Stimulated activated CD8-positive, alpha-beta memory T cell treated with anti-CD3 and anti-CD28 coated beads, Interleukin-4, amount 100 ng/mL, for 1 hour (primary cell): ENCODE measurements around the gene MACROD2.
"Not testable (repeated sequence)": the region's sequence is repeated elsewhere in the genome, so short reads cannot be mapped to it uniquely, and the experiment has no call there.

Experiments
- DNase-seq, 2 donors: peaks; one replicate each; pipeline ENCODE4 v3.0.0-alpha.2; 2020; ENCODE audit warnings: low read depth in 2 of 2, low spot score in 1 of 2

The MACROD2 gene

GRCh38 chr20:15316556-15316955, 1321.2 kb downstream of the MACROD2 start:
- DNase-seq, result no peak

DNA sequence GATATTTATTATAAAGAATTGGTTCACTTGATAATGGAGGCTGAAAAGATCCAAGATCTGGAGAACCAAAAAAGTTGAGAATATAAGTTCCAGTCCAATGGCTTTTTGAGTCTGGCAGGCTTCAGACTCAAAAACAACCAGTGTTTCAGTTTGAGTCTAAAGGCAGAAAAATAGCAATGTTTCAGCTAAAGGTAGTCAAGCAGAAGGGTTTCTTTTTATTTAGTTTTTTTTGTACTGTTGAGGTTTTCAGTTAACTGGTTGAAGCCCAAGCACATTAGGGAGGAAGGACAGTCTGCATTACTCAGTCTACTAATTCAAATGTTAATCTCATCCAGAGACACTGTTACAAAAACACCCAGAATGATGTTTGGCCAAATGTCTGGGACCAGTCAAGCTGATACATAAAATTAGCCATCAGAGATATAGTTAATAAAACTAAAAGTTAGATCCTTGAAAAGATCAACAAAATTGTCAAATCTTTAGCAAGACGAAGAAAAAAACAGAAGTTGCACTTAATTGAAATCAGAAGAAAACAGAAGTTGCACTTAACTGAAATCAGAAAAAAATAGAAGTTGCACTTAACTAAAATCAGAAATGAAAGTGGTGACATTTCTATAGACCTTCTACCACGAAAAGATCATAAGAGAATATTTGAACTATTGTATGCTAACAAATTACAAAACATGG, 1322.4 kb downstream of the MACROD2 start:
- no peak for DNase-seq

GRCh38 chr20:15318682-15319081, 1323.4 kb downstream of the MACROD2 start:
- DNase-seq, result no peak

DNA sequence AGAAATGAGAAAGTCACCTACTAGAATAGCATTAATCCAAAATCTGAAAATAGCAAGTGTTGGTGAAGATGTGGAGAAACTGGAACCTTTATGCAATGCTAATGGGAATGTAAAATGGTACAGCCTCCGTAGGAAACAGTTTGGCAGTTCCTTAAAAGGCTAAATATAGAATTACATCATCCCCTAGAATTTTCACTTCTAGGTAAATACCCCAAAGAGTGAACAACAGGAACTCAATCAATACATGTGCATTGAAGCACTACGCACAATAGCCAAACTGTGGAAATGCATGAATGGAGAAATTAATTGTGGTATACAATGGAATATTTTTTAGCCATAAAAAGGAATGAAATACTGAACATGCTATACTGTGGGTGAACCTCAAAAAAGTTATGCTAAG, 1324.1 kb downstream of the MACROD2 start:
- no peak for DNase-seq

- DNase-seq, result no peak
Measured at GRCh38 chr20:15320941-15321340, 1325.6 kb downstream of the MACROD2 start.

- DNase-seq, result no peak
Measured at GRCh38 chr20:15327123-15327522, 1331.8 kb downstream of the MACROD2 start.

GRCh38 chr20:15328084-15328483, 1332.8 kb downstream of the MACROD2 start:
- no peak for DNase-seq

DNA sequence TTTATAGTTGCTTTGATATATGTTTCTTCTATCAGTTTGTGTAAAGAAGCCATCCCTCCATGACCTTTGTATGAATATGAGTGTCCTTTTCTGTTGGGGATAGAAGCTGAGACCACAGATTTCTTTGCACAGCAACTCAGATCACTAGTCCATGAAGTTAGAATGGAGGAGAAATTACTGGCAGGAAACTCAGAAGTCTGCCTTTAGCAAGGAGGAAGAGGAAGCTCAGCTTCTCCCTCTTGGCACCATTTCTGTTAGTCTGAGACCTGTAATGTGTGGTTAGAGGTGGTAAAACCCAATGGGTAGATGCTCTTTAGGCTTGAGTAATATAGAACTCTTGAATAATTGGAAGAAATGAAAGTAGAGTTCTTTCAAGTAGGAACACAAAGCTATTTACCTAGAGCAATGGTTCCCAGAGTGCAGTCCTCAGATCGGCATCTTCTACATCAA, 1337.4 kb downstream of the MACROD2 start:
- DNase-seq, result no peak

DNA sequence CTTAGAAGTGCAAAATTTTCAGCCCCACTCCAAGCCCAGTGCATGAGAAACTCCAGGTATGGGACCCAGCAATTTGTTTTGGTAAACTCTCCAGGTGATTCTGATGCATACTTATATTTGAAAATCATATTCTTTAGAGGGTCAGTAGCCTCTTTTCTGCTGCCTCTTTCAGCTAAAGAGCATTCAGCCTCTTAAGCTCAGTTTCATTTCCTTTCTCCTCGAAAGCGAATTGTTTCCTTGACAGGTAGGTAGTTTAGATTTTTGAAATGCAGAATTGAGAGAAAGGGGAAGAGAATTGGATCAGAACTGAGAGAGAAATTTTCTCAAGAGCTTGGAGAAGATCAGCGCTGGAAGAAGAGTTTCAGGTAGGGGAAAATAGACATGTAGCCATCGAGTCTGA, 1337.9 kb downstream of the MACROD2 start:
- no peak for DNase-seq

DNA sequence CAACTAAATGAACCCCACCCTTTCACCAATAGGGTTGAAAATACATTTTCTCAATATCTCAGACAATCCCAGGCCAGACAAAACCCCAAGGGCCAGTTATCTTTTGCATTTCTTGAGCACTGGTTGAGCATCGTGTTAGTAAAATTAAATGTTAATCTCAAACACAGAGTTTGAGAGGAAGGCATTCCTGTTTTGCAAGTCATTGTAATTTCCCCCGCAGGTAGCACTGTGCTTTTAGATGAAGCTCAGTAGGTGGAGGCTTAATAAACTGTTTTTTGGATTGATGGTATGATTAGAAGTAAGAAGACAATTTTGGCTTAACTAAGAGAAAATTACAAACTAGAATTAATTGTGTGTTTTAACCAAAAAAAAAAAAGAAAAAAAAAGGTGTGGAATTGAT, 1340.7 kb downstream of the MACROD2 start:
- DNase-seq, result no peak

GRCh38 chr20:15336536-15336935, 1341.2 kb downstream of the MACROD2 start:
- no peak for DNase-seq

GRCh38 chr20:15339264-15339663, 1343.9 kb downstream of the MACROD2 start:
- no peak for DNase-seq

DNA sequence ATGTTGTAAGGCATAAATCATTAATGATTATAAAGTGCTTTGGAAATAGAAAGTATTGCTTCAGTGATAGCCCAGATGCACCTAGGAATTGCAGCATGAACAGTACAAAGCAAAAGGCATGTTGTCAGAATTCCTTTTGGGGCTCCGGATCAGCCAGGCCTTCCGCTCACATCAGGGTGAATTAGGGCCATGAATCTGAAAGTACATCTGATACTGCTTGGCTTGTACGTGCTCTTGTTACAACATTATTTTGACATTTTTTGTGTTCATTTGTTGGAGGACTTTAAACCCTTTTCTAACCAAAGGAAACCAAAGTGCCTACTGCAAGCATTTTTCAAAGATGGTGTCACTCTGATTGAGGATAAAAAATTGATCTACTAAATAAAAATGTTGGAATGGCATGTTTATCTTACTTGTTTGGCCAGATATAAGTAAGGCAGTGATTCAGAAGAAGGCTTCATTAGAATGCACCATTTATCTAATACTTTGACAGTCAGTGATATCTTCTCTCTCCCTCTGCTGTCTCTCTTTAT, 1347.7 kb downstream of the MACROD2 start:
- DNase-seq, result no peak

GRCh38 chr20:15345287-15345686, 1350.0 kb downstream of the MACROD2 start:
- no peak for DNase-seq

DNA sequence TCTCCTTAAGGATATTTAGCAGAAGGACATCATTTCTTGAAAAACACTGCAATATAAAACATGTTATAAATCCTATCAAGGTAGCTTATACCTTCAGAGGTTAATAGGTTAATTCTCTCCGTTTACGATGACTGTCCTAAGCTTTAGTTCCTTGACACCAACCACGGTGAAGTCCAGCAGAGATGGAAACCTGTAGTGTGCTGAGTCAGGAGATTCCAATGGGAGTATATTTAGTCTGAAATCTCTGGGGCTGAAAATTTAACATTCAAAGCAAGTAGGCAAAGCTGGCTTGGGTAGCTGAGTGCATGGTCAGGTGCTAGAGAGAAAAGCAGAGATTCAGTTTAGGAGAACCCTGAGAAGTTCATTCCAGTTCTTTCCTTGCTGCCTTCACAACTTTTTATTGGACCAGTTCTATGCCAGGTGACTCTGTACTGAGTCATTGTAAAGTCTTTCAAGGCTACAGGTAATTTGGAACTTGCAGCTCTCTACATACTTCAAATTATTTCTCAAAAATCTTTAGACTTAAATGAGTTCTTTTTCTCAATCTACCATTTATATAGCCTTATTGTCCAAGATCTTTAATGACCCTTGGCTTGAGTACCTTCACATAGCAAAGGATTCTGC, 1351.5 kb downstream of the MACROD2 start:
- no peak for DNase-seq

DNA sequence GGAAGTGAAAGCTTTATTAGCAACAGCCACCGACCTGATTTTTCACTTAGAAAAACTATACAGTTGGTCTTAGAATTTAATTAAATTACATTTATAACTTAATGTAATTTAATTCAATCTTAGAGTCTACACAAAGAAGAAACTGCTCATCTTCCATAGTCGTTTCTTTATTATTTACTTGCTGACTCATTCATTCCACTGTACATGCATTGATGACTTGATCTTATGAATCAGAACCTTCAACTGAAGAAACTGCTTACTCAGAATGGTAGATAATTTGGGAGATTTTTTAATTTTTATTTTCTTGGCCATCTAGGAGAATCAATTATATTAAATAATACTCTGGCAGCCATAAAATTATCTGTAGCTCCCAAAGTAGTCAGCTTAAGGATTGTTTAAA, 1363.7 kb downstream of the MACROD2 start:
- no peak for DNase-seq

DNA sequence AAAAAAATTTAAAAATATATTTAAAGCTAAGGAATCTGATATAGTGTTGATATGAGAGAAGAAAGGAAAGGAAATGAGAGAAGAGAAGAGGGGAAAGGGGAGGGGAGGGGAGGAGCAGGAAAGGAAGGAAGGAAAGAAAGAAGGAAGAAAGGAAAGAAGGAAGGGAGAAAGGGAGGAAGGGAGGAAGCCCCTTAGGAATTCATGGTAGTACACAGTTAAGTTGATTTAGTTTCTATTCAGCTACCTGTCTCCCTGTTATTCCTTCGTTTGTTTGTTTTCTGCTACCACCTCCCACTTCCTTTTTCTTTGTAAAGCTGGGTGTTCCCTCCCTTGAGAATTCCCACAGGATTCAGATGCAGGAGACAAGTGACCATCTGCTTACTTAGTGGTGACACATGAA, 1367.5 kb downstream of the MACROD2 start:
- no peak for DNase-seq

DNA sequence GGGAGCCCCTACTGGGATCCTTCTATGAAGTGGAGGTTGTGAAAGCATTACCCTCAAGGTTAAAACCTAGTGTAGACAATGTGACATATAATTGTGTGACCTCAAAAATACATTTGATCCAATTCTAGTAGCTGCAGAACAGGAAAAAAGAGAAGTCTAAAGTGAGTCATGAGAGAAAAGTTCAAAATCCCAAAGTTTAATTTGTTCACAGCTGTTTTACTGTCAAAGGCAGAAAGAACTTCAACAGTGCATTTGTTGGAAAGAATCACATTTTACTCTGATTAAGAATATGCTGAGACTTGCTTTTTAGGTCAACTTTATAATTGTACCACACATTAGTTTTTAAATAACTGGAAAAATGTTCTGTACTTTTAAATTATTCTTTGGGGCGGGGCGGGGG, 1369.5 kb downstream of the MACROD2 start:
- DNase-seq, result no peak

GRCh38 chr20:15370370-15370769, 1375.1 kb downstream of the MACROD2 start:
- no peak for DNase-seq

DNA sequence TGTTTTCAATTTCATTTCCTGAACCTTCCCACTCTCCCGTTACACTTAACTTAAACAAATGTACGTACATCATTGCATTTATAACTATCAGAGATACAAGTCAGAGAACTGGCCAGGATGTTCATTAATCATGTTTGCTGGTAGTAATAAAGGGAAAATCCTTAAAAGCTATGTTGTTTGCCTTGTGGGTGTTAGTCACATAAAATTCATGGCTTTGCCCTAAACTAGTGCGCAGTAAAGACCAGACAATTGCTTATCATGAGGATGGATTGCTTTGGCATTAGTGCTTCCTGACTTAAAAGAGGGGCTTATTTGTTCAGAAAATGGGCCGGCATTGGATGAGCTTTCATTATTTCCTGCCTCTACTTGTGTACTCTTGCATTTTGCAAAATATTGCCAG, 1379.4 kb downstream of the MACROD2 start:
- DNase-seq, result no peak

DNA sequence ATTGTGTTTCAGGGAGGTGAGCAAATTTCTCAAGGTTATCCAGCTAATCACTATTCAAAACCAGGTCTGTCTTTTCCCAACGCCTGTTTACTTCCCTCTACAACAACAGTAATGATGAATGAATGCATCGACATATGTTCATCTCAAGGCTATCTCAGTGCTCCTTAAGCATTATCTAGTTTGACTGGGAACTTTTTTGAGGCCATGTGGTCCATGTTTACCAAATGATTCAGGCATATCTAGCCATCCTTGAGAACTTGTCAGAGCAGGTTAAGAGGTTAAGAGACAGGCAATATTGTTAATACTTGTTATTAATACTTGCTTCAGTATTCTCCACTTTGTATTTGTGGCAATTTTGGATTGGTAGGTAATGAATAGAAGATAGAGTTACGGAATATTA, 1380.5 kb downstream of the MACROD2 start:
- no peak for DNase-seq

DNA sequence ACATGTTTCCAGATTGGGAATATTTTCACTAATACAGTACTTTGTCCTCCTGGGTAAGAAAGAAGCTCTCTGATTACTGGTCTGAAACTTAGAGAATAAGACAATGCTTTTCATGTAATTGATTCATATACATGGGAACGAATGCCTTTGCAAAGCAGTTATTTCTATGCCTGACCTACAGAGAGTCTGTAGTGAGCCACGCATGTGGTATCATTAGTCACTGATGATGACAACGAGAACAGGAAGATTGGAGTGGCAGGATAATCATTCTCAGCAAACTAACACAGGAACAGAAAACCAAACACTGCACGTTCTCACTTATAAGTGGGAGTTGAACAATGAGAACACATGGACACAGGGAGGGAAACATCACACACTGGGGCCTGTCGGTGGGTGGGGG, 1382.3 kb downstream of the MACROD2 start:
- DNase-seq, result not testable (repeated sequence)

DNA sequence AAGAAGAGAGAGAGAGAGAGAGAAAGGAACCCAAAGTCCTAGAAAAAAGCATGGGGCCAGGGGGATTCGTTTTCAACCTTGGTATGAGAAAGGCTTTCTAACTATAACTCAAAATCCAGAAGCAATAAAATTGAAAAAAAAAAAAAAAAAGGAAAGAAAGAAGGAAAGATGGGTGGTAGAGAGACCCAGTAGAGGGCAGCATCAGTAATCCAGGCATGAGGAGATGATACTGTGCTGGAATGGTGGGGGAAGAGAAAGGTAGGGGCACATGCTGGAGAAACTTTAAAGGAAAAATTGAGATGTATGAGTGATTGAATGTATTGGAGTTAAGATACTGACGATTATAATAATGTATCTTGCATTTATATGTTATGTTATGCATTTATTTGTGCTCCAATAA, 1382.8 kb downstream of the MACROD2 start:
- no peak for DNase-seq
